LNCaP clone FGC (cell line): Measurements from ENCODE around the gene POLR1G.

ENCODE experiments used
- DNase-seq: peaks from one replicate; pipeline ENCODE4 v3.0.0-alpha.2; 2011; ENCODE audit warnings: low read depth
- H3K4me3 ChIP-seq: 2 replicates; pipeline ENCODE4 v1.5.1; 2011; ENCODE audit warnings: mild to moderate bottlenecking, low read depth, low read length, control low read depth
- CTCF ChIP-seq: IDR thresholded peaks from 2 replicates; pipeline ENCODE4 v1.5.1; 2012; ENCODE audit warnings: mild to moderate bottlenecking; ENCODE audit not compliant: control insufficient read depth, insufficient read depth; ENCODE audit errors: extremely low read depth

Gene POLR1G

GRCh38 chr19:45448425-45448756 is 41.9 kb downstream of the POLR1G start:
- no peak for DNase-seq
- TF ChIP-seq CTCF = no peak
- H3K4me3 ChIP-seq = no peak overlapping the region

GRCh38 chr19:45448887-45449299 is 42.4 kb downstream of the POLR1G start:
- DNase-seq = no peak
- no peak for TF ChIP-seq CTCF
- no peak overlapping the region for H3K4me3 ChIP-seq

GRCh38 chr19:45450012-45450333 is 43.5 kb downstream of the POLR1G start:
- no peak for DNase-seq
- peak overlapping the region; percentile 55 for H3K4me3 ChIP-seq
- no peak for TF ChIP-seq CTCF

- DNase-seq = no peak
- TF ChIP-seq CTCF = no peak
- peak overlapping the region; percentile 52 for H3K4me3 ChIP-seq
These were observed 44.8 kb downstream of the POLR1G start for GRCh38 chr19:45451131-45451849.

GRCh38 chr19:45451850-45452387 is 45.5 kb downstream of the POLR1G start:
- TF ChIP-seq CTCF = no peak
- DNase-seq = no peak
- no peak overlapping the region for H3K4me3 ChIP-seq

GRCh38 chr19:45455707-45456499 is 49.5 kb downstream of the POLR1G start:
- TF ChIP-seq CTCF = no peak
- H3K4me3 ChIP-seq = no peak overlapping the region
- no peak for DNase-seq
